Activated CD4-positive, alpha-beta T cell treated with anti-CD3 and anti-CD28 coated beads for 36 hours (primary cell): ENCODE measurements around the gene ZNF284. TPM values are rescaled to one million over a fixed set of nuclear protein-coding genes. Genes with fewer than 3 reads are reported as not detected.

ENCODE experiments used
- ATAC-seq: fragments of 200-7000 bp; cut with Tn5 transposase; one replicate; pipeline ENCODE4 v1.10.0; 2021; ENCODE audit warnings: mild to moderate bottlenecking, moderate library complexity
- CTCF ChIA-PET: fragments of 350-600 bp; sonication (Branson Sonifier 250); formaldehyde crosslinking; loops from one replicate; lab custom pipeline; 2021; ENCODE audit warnings: antibody characterized with exemption; lab: Charles Lee
- POLR2A ChIA-PET: fragments of 350-600 bp; sonication (Branson Sonifier 250); formaldehyde crosslinking; loops from one replicate; lab custom pipeline; 2021; ENCODE audit warnings: antibody characterized with exemption, inconsistent platforms; lab: Charles Lee
- DNase-seq: peaks from one replicate; pipeline ENCODE4 v3.0.0-alpha.2; 2020
- H3K27ac Mint-ChIP-seq: one replicate; pipeline ENCODE4 v1.8.0; 2021; ENCODE audit warnings: mixed read lengths
- H3K27me3 Mint-ChIP-seq: one replicate; pipeline ENCODE4 v1.8.0; 2021; ENCODE audit warnings: mixed read lengths
- H3K36me3 Mint-ChIP-seq: one replicate; pipeline ENCODE4 v1.8.0; 2021; ENCODE audit warnings: low read depth, mixed read lengths
- H3K4me1 Mint-ChIP-seq: one replicate; pipeline ENCODE4 v1.8.0; 2021; ENCODE audit warnings: mixed read lengths
- H3K4me3 Mint-ChIP-seq: one replicate; pipeline ENCODE4 v1.8.0; 2021; ENCODE audit warnings: mild to moderate bottlenecking, moderate library complexity, mixed read lengths
- H3K9me3 Mint-ChIP-seq: one replicate; pipeline ENCODE4 v1.8.0; 2021; ENCODE audit warnings: low read depth, mixed read lengths
- intact Hi-C, 2 experiments: fragments of 100-400 bp; cut with DNase I in 1 of 2; cut with micrococcal nuclease in 1 of 2; formaldehyde crosslinking; loops; one replicate each; pipeline versions ENCODE4 v1.14.2 to v1.15.1; 2022 to 2024; cut with DNase I, micrococcal nuclease
- total RNA-seq, 2 experiments: library from RNA; stranded (reverse); gene quantifications; one replicate each; pipeline ENCODE4 v1.2.3, GENCODE V29; 2021

The ZNF284 gene
- total RNA-seq, result 1 to 10 TPM; 2.1 TPM

DNA sequence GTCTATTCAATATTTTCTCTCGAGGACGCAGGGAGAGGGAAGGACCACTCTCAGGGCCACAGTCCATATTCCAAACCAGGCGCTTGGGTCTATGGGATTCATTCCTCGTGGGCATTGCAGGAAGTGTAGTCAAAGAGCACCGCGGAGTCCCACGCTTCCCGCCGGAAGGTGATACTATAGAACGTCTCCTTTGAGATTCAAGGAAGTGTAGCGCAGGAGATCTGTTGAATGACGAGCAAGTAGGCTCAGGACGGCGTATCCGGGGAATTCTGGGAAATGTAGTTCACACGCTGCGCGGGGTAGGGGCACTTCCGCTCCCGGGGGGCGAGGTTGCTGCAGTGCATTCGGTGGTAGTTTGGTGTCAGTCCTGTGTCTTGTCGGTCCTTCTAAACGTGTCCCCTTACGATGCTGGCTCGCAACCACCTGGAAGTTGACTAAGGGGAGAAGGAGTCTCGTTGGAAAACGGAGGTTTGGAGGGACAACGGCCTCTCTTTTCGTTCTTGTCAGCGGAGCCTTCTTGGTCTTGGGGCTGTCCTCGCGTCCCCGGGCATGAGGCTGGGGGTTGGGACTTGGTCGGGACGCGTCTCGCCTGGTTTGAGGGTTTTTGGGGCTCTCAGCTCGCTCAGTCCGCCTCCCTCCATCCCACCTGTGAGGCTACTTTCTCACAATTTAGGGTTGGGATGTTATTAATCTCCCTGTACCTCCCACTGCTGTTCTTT lies at the start of gene ZNF284:
Gene ZNF284 (plus strand): TSS at position 336 of the 719 bp plus-strand sequence. CDS start 4,231 bp downstream, outside the sequence.
- peak; percentile 99 for ATAC-seq
- intact Hi-C loops, result loop anchor here in 1 of 2 experiments (1.0 to 2.0 kb wide), 12 partner anchors 22 to 428 kb away; partner anchors contain the start of genes ZNF155, ZNF180, ZNF221 and ZNF222
- Mint-ChIP-seq H3K9me3 (peaks cover 32% of the 10 kb centered on the region), H3K36me3 (peaks cover 28% of the 10 kb centered on the region), H3K27me3 (peaks cover 2% of the 10 kb centered on the region), H3K27ac (peak within 1 kb of the TSS; percentile 78), H3K4me3 (peak within 1 kb of the TSS; percentile 83), H3K4me1 (peaks cover 23% of the 10 kb centered on the region)
- CTCF ChIA-PET, result interaction anchor here (0.6 to 1.4 kb wide), 4 partner anchors 23 to 516 kb away, joined by 3 to 4 read pairs (median 4); no protein-coding TSS in a partner anchor
- POLR2A ChIA-PET, result interaction anchor here (0.6 kb wide), 1 partner anchor 170 kb away, joined by 5 read pairs; no protein-coding TSS in a partner anchor
- peak; percentile 88 for DNase-seq

DNA sequence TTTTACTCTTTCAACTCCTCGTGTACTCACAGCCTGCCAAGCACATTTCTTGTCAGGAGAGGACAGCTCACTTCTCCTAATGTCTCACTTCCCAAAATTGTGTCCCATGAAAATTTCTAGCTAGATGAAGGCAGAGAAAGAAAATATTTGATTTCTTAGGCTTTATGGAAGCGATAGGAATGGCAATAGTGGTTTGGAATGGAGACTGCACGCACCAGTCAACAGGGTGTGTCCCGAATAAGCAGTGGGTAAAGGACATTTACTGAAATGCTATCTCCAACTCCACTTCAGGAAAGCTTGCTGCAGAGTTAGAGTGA lies 47.1 kb upstream of the ZNF284 start:
- Mint-ChIP-seq H3K36me3 (peaks cover 48% of the 10 kb centered on the region), H3K27ac (peak overlapping the region; percentile 93), H3K4me3 (peak overlapping the region; percentile 94), H3K27me3 (peaks cover 5% of the 10 kb centered on the region), H3K4me1 (peaks cover 20% of the 10 kb centered on the region), H3K9me3 (peaks cover 34% of the 10 kb centered on the region)
- ChIA-PET CTCF (interaction anchor here (0.7 kb wide), 1 partner anchor 304 kb away, joined by 3 read pairs; no protein-coding TSS in a partner anchor), POLR2A (no interaction called here)
- DNase-seq, result no peak
- no peak for ATAC-seq
- intact Hi-C loops, result loop anchor here (1.0 to 2.0 kb wide), 16 partner anchors 22 to 475 kb away; partner anchors contain the start of genes ZNF224 (in 2 of the 2), ZNF230 (in 2 of the 2), ZNF155 (in 1 of the 2) and ZNF180 (in 1 of the 2)

DNA sequence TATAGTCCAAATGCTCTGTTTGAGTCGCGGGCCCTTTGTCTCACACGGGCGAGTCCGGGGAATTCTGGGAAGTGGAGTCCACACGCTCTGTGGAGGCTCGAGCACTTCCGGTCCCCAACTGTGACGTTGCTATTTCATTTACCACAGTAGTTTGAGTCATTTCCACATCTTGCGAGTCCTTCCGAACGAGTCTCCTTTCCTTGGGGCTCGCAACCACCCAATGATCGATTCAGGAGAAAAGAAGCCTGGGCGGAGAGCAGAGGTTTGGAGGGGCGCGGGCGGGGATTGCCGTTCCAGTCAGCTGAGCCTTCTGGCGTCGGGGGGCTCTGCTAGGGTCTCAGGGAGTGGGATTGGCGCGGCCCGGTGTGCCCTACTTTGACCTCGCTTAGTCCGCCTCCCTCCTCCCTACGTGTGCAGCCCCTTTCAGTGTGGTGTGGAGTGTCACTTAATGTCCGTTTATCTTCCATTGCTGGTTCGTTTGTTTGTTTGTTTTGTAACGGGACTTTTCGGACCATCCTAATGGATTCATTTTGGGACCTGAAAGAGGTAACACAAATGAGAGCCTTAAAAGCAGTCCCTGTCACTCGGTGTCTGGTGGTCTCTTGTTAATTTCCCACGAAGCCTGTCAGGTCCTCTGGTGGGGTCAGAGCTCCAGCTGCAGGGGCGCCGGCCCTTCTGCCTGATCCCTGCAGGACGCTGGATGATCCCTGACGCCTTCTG lies 46.6 kb upstream of the ZNF284 start, which contains the start of gene ZNF222:
Gene ZNF222 (plus strand): TSS at position 163 of the 720 bp plus-strand sequence. CDS start 58 bp downstream, at position 221.
- peaks cover 53% of the 10 kb centered on the region for H3K36me3 Mint-ChIP-seq
- peak within 1 kb of the TSS; percentile 94 for H3K4me3 Mint-ChIP-seq
- H3K9me3 Mint-ChIP-seq, result peaks cover 34% of the 10 kb centered on the region
- peak; percentile 90 for DNase-seq
- peak; percentile 99 for ATAC-seq
- intact Hi-C loops, result loop anchor here (1.0 to 2.0 kb wide), 16 partner anchors 23 to 475 kb away; partner anchors contain the start of genes ZNF224 (in 2 of the 2), ZNF230 (in 2 of the 2), ZNF155 (in 1 of the 2) and ZNF180 (in 1 of the 2)
- CTCF ChIA-PET, result interaction anchor here (0.6 to 0.7 kb wide), 2 partner anchors 116 to 303 kb away, joined by 3 read pairs; partner anchors contain the start of gene ZNF234
- peaks cover 2% of the 10 kb centered on the region for H3K27me3 Mint-ChIP-seq
- POLR2A ChIA-PET, result no interaction called here
- H3K27ac Mint-ChIP-seq, result peak within 1 kb of the TSS; percentile 93
- peaks cover 20% of the 10 kb centered on the region for H3K4me1 Mint-ChIP-seq

DNA sequence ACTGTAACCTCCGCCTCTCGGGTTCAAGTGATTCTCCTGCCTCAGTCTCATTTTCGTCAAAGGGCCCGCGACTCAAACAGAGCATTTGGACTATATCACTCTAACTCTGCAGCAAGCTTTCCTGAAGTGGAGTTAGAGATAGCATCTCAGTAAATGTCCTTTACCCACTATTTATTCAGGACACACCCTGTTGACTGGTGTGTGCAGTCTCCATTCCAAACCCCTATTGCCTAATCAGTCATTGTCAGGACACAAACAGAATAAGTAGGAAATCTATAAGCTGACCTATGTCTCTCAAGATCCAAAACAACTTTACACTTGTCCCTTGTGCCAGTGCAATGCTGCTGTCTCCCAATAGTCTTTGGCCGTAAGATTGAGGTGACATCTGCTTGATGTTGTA lies 45.3 kb upstream of the ZNF284 start:
- DNase-seq (no peak), ATAC-seq (no peak)
- Mint-ChIP-seq H3K4me3 (no peak overlapping the region), H3K27me3 (no peaks in the 10 kb centered on the region), H3K27ac (no peak overlapping the region), H3K36me3 (peaks cover 65% of the 10 kb centered on the region), H3K9me3 (peaks cover 35% of the 10 kb centered on the region), H3K4me1 (peaks cover 20% of the 10 kb centered on the region)
- intact Hi-C loops, result no loop called here
- POLR2A ChIA-PET, result no interaction called here
- CTCF ChIA-PET, result interaction anchor here (0.5 kb wide), 1 partner anchor 69 kb away, joined by 4 read pairs; no protein-coding TSS in a partner anchor

DNA sequence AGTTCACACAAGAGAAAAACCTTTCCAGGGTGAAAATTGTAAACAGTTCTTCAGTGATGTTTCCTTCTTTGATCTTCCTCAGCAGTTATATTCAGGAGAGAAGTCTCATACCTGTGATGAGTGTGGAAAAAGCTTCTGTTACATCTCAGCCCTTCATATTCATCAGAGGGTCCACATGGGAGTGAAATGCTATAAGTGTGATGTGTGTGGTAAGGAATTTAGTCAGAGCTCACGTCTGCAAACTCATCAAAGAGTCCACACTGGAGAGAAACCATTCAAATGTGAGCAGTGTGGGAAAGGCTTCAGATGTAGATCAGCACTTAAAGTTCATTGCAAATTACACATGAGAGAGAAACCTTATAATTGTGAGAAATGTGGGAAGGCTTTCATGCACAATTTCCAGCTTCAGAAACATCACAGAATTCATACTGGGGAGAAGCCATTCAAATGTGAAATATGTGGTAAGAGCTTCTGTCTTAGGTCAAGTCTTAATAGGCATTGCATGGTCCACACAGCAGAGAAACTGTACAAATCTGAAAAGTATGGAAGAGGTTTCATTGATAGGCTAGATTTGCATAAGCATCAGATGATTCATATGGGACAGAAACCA lies 39.9 kb upstream of the ZNF284 start:
- peaks cover 69% of the 10 kb centered on the region for H3K36me3 Mint-ChIP-seq
- no peaks in the 10 kb centered on the region for H3K27me3 Mint-ChIP-seq
- no peak overlapping the region for H3K4me3 Mint-ChIP-seq
- POLR2A ChIA-PET, result no interaction called here
- H3K9me3 Mint-ChIP-seq, result peaks cover 53% of the 10 kb centered on the region
- DNase-seq (no peak), ATAC-seq (no peak)
- no peak overlapping the region for H3K27ac Mint-ChIP-seq
- intact Hi-C loops, result no loop called here
- CTCF ChIA-PET, result no interaction called here
- peaks cover 3% of the 10 kb centered on the region for H3K4me1 Mint-ChIP-seq

DNA sequence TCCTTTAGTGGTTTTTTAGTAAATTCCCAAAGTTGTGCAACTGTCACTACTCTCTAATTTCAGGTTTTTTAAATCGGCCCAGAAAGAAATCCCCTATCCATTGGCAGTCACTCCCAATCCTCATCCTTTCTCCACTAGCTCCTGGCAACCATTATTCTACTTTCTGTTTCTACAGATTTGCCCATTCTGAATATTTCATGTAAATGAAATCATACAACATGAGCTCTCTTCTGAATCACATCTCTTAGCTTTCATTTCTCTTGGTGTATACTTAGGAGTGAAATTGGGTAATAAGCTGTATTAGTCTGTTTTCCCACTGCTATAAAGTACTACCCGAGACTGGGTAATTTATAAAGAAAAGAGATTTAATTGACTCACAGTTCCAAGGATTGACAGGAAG lies 29.8 kb upstream of the ZNF284 start:
- DNase-seq (no peak), ATAC-seq (no peak)
- intact Hi-C loops, result no loop called here
- H3K27ac Mint-ChIP-seq, result no peak overlapping the region
- peaks cover 15% of the 10 kb centered on the region for H3K27me3 Mint-ChIP-seq
- ChIA-PET POLR2A (no interaction called here), CTCF (interaction anchor here (0.7 kb wide), 1 partner anchor 44 kb away, joined by 3 read pairs; no protein-coding TSS in a partner anchor)
- H3K9me3 Mint-ChIP-seq, result peaks cover 38% of the 10 kb centered on the region
- no peaks in the 10 kb centered on the region for H3K4me1 Mint-ChIP-seq
- peaks cover 2% of the 10 kb centered on the region for H3K36me3 Mint-ChIP-seq
- H3K4me3 Mint-ChIP-seq, result no peak overlapping the region

DNA sequence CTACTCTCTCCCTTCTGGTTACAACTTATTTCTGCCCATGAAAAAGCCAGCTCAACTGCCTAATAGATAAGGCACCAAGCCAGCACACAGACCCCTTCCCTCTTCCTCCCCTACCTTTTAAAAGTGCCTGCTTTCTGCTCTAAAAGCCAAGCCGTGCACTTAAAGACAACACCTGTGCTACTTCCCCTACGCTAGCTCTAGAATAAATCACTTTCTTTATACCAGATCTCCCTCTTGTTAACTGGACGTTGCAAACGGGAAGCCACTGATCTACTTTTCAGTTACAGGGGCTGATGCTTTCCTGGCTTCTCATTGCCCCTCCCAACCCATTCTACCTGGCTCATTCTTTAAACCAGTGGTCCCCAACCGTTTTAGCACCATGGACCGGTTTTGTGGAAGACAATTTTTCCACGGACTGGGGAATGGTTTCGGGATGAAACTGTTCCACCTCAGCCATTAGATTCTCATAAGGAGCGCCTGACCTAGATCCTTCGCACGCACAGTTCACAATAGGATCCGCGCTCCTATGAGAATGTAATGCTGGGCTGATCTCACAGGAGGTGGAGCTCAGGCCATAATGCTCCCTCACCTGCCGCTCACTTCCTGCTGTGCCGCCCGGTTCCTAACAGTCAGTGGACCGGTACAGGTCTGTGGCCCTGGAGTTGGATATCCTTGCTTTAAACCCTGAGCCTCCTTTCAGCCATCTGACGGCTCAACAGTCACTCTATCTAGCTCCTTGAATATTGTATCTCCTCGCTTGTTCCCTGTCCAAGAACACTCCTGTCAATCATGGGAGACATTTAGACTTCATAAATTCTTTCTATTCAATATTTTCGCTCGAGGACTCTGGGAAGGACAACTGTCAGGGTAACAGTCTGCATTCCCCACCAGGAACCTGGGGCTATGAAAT lies 21.0 kb upstream of the ZNF284 start:
- peaks cover 5% of the 10 kb centered on the region for H3K27me3 Mint-ChIP-seq
- ChIA-PET CTCF (no interaction called here), POLR2A (no interaction called here)
- peaks cover 21% of the 10 kb centered on the region for H3K4me1 Mint-ChIP-seq
- peak overlapping the region; percentile 76 for H3K4me3 Mint-ChIP-seq
- intact Hi-C loops, result no loop called here
- DNase-seq (peak; percentile 39), ATAC-seq (peak; percentile 70)
- H3K27ac Mint-ChIP-seq, result peak overlapping the region; percentile 64
- peaks cover 30% of the 10 kb centered on the region for H3K36me3 Mint-ChIP-seq
- H3K9me3 Mint-ChIP-seq, result peaks cover 23% of the 10 kb centered on the region

DNA sequence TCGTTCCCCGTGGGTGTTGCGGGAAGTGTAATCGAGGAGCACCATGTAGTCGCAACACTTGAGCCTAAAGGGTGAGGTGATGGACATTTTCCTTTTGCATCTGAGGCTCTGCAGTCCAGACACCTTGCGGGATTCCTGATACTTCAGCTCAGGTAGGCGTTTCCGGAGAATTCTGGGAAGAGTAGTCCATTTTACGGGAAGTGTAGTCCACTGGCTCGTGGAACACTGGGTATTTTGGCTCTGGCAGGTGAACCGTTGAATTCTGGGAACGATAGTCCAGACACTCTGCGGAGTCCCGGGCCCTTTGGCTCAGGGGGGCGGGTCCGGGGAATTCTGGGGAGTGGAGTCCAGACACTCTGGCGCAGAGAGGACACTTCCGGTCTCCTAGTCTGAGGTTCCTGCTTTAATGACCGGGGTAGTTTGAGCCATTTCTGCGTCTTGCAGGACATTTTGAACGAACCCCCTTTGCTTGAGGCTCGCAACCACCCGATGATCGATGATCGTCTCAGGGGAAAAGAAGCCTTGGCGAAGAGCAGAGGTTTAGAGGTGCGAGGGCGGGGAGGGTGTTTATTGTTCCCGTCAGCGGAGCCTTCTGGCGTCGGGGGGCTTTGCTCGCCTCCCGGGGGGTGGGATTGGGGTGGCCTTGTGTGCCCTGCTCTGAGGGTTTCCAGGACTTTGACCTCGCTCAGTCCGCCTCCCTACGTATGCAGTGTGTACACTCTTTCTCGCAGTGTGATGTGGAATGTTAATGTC lies 20.1 kb upstream of the ZNF284 start, which contains the start of gene ZNF223:
Gene ZNF223 (plus strand): TSS at position 387 of the 753 bp plus-strand sequence. CDS start 3,141 bp downstream, outside the sequence.
- intact Hi-C loops, result no loop called here
- ATAC-seq (peak; percentile 78), DNase-seq (peak; percentile 63)
- peaks cover 34% of the 10 kb centered on the region for H3K36me3 Mint-ChIP-seq
- H3K9me3 Mint-ChIP-seq, result peaks cover 23% of the 10 kb centered on the region
- H3K27me3 Mint-ChIP-seq, result peaks cover 3% of the 10 kb centered on the region
- peak within 1 kb of the TSS; percentile 64 for H3K27ac Mint-ChIP-seq
- ChIA-PET CTCF (no interaction called here), POLR2A (no interaction called here)
- peaks cover 21% of the 10 kb centered on the region for H3K4me1 Mint-ChIP-seq
- peak within 1 kb of the TSS; percentile 76 for H3K4me3 Mint-ChIP-seq

DNA sequence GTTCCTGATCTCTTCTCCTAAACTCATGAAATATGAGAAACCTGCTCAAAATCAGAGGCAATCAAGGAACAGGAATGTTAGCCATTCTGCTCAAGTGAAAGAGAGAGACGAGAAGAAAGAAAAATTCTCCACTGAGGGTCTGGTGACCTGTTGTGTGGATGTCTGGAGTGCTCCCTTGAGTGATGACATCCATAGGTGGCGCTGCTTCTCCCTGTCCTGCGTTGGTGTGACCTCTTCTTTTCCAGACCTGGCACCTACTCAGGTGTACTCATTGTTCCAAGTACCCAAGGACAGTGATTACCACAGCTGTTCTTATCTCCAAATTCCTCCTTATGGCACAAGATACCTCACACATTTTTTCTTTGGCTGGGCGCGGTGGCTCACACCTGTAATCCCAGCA lies 16.1 kb upstream of the ZNF284 start:
- H3K9me3 Mint-ChIP-seq, result peaks cover 27% of the 10 kb centered on the region
- H3K36me3 Mint-ChIP-seq, result peaks cover 61% of the 10 kb centered on the region
- H3K4me1 Mint-ChIP-seq, result peaks cover 18% of the 10 kb centered on the region
- H3K27ac Mint-ChIP-seq, result no peak overlapping the region
- no peaks in the 10 kb centered on the region for H3K27me3 Mint-ChIP-seq
- intact Hi-C loops, result no loop called here
- ATAC-seq (no peak), DNase-seq (peak; percentile 4)
- POLR2A ChIA-PET, result no interaction called here
- CTCF ChIA-PET, result interaction anchor here (0.6 kb wide), 1 partner anchor 15 kb away, joined by 4 read pairs; no protein-coding TSS in a partner anchor
- no peak overlapping the region for H3K4me3 Mint-ChIP-seq
